Effector CD8-positive, alpha-beta T cell (primary cell): ENCODE results near the gene STX8.
"Not testable (repeated sequence)": the region's sequence is repeated elsewhere in the genome, so short reads cannot be mapped to it uniquely, and the experiment has no call there.

Experiments
- DNase-seq: peaks from one replicate; lab custom pipeline; 2025; lab: John Stamatoyannopoulos, UW

The STX8 gene

DNA sequence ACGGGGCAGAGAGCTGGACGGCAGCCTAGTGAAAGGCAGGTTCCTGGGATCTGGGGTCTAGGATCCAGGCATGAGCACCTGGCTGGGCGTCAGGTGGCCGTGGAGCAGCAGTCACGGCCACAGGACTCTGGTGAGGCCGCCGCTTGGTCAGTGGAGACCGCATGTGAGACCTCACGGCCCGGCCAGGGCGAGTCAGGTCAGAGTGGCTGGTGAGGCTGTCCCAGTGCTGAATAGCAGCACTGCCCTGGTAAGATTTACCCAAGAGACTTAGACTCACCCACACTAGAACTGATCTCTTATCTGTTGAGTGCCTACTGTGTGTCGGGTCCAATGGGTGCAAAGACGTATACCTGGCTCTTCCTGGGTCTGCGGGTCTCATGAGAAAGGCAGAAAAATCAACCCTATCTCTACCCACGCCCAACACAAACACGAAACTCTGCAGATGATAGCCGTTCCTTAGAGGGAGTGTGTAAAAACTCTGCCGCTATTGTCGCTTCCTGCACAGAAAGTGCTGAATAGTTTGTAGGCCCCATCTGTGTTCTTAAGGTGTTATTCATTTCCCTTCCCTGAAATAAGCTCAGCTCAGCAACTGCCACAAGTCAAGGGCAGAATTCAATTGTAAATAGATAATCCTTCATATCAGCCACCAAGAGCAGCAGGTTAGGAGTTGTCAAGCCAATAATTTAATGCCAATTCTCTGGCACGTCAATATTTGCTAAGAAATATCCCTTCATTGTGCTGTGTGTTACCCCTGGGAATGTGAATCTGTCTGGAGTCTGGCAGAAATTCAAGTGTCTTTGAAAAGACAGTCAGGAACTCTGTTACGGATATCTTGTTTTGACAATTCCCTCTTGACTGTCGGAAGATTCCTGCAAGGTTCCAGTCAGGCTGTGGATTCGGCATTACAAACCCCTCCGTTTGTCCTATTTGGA is 314.3 kb downstream of the STX8 start:
- DNase-seq = no peak

GRCh38 chr17:9259419-9259818 is 316.2 kb downstream of the STX8 start:
- no peak for DNase-seq

DNA sequence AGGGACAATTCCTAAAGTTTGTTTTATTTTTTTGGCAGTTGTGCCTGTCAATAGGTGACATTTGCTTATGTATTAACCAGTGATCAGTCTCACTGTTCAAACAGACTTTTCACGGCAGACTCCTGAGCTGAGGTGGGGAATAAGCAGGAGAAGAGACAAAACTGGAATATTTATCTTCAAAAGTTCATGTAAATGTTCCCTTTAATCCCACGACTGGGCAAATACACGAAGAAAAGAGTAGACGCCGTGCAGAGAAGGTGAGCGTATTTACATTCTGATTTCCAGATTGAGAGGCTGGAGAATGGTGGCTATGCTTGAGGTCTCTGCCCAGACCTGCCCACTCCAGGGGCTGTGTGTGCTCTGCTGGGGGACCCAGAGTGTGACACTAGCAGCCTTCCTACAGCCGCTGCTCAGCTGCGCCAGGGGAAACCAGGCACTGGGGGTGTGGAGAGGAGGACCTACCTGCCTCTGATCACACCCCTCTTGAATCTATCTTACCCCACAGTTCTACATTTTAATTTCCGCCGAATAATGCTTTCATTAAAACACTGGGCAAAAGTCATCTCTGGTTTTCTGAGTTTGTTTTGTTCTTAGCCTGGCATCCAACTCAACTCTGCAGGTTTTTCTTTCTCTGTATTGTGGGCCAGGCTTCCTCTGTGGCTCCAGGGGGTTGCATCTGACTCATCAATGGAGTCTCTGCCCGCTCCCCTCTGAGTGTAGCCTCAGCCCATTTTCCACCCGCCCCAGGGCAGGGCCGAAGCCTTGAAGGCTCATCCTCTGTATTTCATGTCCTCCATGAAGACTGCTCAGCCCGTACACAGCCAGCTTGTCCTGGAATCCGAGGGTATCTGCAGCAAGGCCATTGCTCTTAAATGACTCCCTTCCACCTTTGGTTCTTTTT is 317.3 kb downstream of the STX8 start:
- DNase-seq = no peak

DNA sequence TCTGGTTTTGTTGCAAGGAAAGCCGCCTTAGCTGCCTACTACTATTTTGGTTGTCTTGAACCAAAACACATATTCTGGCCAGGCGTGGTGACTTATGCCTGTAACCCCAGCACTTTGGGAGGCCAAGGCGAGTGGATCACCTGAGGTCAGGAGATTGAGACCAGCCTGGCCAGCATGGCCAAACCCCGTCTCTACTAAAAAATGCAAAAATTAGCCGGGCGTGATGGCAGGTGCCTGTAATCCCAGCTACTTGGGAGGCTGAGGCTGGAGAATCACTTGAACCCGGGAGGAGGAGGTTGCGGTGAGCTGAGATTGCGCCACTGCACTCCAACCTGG is 318.0 kb downstream of the STX8 start:
- not testable (repeated sequence) for DNase-seq

DNA sequence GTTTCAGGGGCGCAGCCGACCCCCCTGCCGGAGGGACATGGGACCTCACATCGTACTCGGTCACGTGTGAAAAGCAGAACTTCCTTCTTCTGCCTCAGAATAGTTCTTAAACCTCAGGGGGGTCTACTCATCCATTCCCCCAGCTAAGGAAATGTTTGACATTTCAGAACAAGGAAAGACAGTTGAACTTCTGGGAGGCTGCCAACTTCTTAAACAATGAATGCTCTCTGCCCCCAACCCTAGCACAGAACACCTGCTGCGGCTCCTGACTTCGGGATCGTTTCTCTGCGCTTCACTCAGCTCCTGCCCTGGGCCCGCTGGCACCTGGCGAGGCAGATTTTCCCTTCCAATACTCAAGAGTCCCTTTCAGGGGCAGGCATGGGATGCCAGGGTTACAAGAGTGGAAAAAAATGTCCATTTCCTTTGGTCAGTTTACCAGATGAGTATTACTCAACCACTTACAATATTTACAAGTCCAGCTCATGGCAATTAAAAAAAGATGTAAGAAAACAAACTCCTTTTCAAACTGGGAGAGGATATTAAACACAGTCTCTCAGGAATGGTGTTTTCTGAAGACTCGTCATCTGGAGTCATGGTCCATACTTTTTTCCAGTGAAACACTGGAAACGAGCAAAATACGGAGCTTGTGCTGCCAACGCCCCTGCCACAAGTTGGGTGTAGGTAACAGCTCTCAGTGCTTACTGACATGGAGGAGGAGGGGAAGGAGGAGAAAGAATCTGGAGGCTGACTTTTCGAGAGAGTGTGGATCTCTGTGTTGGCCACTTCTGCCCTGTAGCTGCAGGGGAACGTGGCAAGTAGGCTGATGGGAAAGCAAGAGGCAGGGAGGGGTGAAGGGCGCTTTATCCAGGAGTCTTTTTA is 318.6 kb downstream of the STX8 start:
- no peak for DNase-seq

- no peak for DNase-seq
Measured at GRCh38 chr17:9256361-9256750, 319.3 kb downstream of the STX8 start.

- DNase-seq = no peak
Measured at GRCh38 chr17:9255833-9256232, 319.8 kb downstream of the STX8 start.

DNA sequence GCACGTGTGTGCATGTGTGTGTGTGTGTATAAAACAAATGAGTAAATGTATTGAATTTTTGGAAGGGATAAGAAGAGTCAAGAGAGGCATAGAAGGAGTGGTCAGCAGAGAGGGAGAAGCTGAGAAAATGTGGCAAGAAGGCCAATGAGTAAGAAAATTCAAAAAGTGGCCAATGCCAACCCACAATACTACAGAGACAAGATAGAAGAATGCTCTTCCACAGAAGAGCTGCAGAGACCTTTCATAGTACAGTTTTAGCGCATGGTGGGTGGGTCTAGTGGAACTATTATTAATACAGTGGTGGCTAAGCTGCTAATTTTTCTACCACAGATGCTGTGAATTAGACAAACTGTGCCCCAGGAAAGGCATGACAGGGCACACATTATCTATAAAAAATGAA is 320.8 kb downstream of the STX8 start:
- DNase-seq = no peak

GRCh38 chr17:9253308-9253707 is 322.3 kb downstream of the STX8 start:
- DNase-seq = no peak

DNA sequence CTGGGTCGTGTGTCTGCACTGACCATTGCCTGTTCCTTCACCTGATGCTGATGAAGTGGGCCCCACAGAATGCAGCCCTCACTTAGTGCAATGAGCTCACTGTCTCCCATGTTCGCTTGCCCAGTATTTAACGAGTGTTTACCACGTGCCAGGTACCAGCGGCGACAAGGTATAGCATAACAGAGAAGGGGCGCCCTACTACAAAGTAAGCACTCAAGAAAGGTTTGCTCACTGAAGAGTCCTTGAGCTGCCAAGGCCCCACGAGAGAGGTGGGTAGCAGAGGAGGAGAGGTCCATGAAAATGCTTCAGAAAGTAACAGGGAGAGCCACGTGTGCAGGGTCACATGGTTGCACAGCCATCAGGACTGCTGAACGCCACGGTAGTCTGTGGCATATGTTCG is 324.3 kb downstream of the STX8 start:
- no peak for DNase-seq

- no peak for DNase-seq
Measured at GRCh38 chr17:9249245-9249953, 326.2 kb downstream of the STX8 start.

DNA sequence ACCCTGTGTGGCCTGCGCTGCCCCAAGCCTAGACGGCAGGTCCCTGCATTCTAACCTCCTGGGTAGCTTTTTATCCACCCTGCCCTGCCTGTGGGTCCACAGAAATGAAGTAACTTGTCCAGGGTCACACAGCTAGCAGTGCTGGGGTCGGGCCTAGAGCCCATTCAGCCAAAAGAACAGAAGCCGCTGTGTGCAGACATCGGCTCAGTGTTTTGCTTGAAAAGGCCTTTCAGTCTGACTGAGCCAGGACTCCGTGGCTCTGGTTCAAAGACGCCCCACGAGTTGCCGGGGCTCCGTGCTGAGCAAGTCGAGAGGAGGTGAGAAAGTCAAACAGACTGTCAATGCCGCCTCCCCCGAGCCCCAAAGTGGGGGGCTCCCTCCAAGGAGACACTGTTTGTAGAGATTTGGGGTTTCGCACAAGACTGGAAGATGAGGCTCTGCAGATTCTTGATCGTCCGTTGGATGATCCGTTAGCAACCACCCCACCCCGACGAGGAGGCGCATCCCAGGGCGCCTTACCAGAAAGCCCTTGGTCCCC is 328.1 kb downstream of the STX8 start:
- DNase-seq = no peak

GRCh38 chr17:9244066-9245052 is 331.3 kb downstream of the STX8 start:
- no peak for DNase-seq

- no peak for DNase-seq
Measured at GRCh38 chr17:9242983-9243382, 332.6 kb downstream of the STX8 start.

DNA sequence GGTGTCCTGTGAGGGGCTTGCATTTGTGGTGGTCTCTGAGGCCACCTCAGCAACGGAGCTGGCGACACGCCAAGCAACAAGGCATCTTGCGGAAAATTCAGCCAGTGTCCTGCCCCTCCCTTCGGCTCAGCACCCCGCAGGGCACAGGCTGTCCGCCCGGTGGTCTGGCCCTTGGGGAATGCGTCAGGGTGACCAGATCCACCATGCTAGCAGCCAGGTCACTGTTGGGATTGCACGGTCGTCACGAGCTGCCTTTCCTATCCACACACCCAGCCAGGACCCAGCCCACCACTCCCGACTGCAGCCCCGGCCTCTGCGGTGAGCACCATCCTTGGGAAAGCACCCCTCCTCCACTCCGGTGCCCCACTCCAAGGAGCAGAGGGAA is 333.1 kb downstream of the STX8 start:
- DNase-seq = no peak

DNA sequence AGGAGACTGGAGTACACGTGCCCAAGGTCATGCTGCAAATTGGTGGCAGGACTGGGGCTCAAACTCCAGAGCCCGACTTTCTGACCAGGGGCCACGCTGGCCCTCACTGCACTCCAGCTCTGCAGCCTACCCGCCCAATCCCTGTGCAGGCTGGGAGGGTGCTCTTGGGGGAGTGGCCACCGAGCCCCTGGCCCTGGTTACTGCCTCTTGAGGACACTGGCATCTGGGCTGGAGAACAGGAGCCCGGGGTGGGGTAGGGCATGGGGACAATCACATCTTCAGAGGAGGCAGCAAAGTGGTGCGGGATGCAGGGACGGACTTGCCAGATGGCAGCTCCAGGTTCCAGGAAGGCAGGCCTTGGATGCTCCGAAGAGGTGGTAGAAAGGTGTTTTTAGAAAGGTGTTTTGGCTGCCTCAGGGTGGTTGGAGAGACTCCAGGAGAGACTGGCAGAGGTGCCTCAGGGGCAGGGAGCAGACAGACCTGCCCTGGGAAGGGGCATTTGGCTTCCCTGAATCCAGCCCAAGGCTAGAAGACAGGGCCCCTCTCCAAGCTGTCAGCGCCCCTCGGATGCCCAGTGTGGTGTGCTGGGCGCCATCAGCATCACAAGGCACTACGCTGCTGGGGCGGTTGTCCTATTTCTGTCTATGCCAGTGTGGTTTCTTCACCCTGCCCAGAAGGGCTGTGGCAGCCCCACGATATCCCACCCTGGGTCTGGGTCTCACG is 333.7 kb downstream of the STX8 start:
- no peak for DNase-seq

- no peak for DNase-seq
Measured at GRCh38 chr17:9241371-9241712, 334.3 kb downstream of the STX8 start.

- no peak for DNase-seq
Measured at GRCh38 chr17:9240659-9241370, 334.8 kb downstream of the STX8 start.
